CD4-positive, alpha-beta T cell (primary cell): ENCODE data around the gene OPRM1. TPM values are rescaled to one million over a fixed set of nuclear protein-coding genes. Genes with fewer than 3 reads are reported as not detected.

Experiments used
- ATAC-seq: fragments of 200-7000 bp; cut with Tn5 transposase; one replicate; pipeline ENCODE4 v1.10.0; 2022; ENCODE audit warnings: mild to moderate bottlenecking; ENCODE audit not compliant: poor library complexity
- CTCF ChIA-PET: fragments of 350-600 bp; sonication (Branson Sonifier 250); formaldehyde crosslinking; loops from one replicate; lab custom pipeline; 2021; ENCODE audit warnings: antibody characterized with exemption, inconsistent platforms; lab: Charles Lee
- POLR2A ChIA-PET: fragments of 350-600 bp; sonication (Branson Sonifier 250); formaldehyde crosslinking; loops from one replicate; lab custom pipeline; 2021; ENCODE audit warnings: antibody characterized with exemption, inconsistent platforms; lab: Charles Lee
- DNase-seq, 14 experiments: peaks; one replicate each; pipeline ENCODE4 v3.0.0-alpha.2; 2013 to 2020; ENCODE audit warnings: mixed read lengths in 2 of 14
- H3K27ac ChIP-seq, 2 donors: one replicate each; pipeline versions ENCODE4 v1.5.1 to v1.7.0; 2013; ENCODE audit warnings: low read length in 2 of 2, low read depth in 1 of 2, mild to moderate bottlenecking in 1 of 2
- H3K27me3 ChIP-seq, 2 experiments: 1 replicate in 1 of 2; 2 replicates in 1 of 2; pipeline versions ENCODE4 v1.6.1 to v1.7.0; 2013; ENCODE audit warnings: low read length in 2 of 2, control low read depth in 1 of 2, mild to moderate bottlenecking in 1 of 2, moderate library complexity in 1 of 2; ENCODE audit not compliant: insufficient read depth in 2 of 2, control insufficient read depth in 1 of 2
- H3K36me3 ChIP-seq: one replicate; pipeline ENCODE4 v1.6.1; 2013; ENCODE audit warnings: low read length, control low read depth; ENCODE audit not compliant: insufficient read depth
- H3K4me1 ChIP-seq: one replicate; pipeline ENCODE4 v1.6.1; 2013; ENCODE audit warnings: low read length, control low read depth; ENCODE audit not compliant: insufficient read depth
- H3K4me3 ChIP-seq: one replicate; pipeline ENCODE4 v1.5.1; 2013; ENCODE audit warnings: mild to moderate bottlenecking, low read length, moderate library complexity
- H3K9me3 ChIP-seq, 2 experiments: 1 replicate in 1 of 2; 2 replicates in 1 of 2; pipeline versions ENCODE4 v1.6.1 to v1.7.0; 2013; ENCODE audit warnings: low read length in 2 of 2, mild to moderate bottlenecking in 2 of 2, control low read depth in 1 of 2, moderate library complexity in 1 of 2; ENCODE audit not compliant: control insufficient read depth in 1 of 2, insufficient read depth in 1 of 2
- H3K27ac Mint-ChIP-seq: one replicate; pipeline ENCODE4 v1.8.0; 2020; ENCODE audit warnings: mixed read lengths
- H3K27me3 Mint-ChIP-seq: one replicate; pipeline ENCODE4 v1.8.0; 2021; ENCODE audit warnings: mixed read lengths
- H3K36me3 Mint-ChIP-seq: one replicate; pipeline ENCODE4 v1.8.0; 2021; ENCODE audit warnings: low read depth, mixed read lengths
- H3K4me1 Mint-ChIP-seq: one replicate; pipeline ENCODE4 v1.8.0; 2021; ENCODE audit warnings: low read depth, mixed read lengths
- H3K4me3 Mint-ChIP-seq: one replicate; pipeline ENCODE4 v1.8.0; 2020; ENCODE audit warnings: mild to moderate bottlenecking, mixed read lengths
- H3K9me3 Mint-ChIP-seq: one replicate; pipeline ENCODE4 v1.8.0; 2020; ENCODE audit warnings: mixed read lengths
- CTCF ChIP-seq: fragments of 200-600 bp; IDR thresholded peaks from one replicate; pipeline ENCODE4 v1.8.0; 2022; ENCODE audit warnings: antibody characterized with exemption, mild to moderate bottlenecking
- intact Hi-C, 2 experiments: fragments of 100-400 bp; cut with DNase I in 1 of 2; cut with micrococcal nuclease in 1 of 2; formaldehyde crosslinking; loops; one replicate each; pipeline versions ENCODE4 v1.15.1 to v1.9.0; 2023 to 2025; cut with DNase I, micrococcal nuclease
- total RNA-seq, 174 experiments: library from RNA in 2 of 174; stranded (reverse) in 2 of 174; gene quantifications; one replicate each; pipeline ENCODE4 v1.2.3 and lab custom pipeline; 2021 to 2026

OPRM1 gene
- total RNA-seq, 2 experiments from 2014 or later: not detected

GRCh38 chr6:154266560-154267099 lies 227.6 kb downstream of the OPRM1 start:
- Mint-ChIP-seq H3K27me3 (no peaks in the 10 kb centered on the region), H3K9me3 (peaks cover 2% of the 10 kb centered on the region), H3K27ac (peak overlapping the region; percentile 5), H3K4me3 (peak overlapping the region; percentile 9), H3K36me3 (no peaks in the 10 kb centered on the region), H3K4me1 (peaks cover 44% of the 10 kb centered on the region)
- ATAC-seq (no peak), DNase-seq (peak in 3 of 14 experiments; percentile 19 to 38 (median 30))
- CTCF ChIA-PET: interaction anchor here (0.7 to 2.3 kb wide), 3 partner anchors 8 to 95 kb away, joined by 3 to 8 read pairs (median 3); no protein-coding TSS in a partner anchor
- Histone ChIP-seq H3K27ac (no peak overlapping the region), H3K36me3 (no peaks in the 10 kb centered on the region), H3K27me3 (no peaks in the 10 kb centered on the region), H3K4me1 (peaks cover 16% of the 10 kb centered on the region), H3K9me3 (no peaks in the 10 kb centered on the region), H3K4me3 (no peak overlapping the region)
- TF ChIP-seq CTCF: no peak
- POLR2A ChIA-PET: interaction anchor here (0.8 to 3.2 kb wide), 7 partner anchors 10 to 109 kb away, joined by 3 to 27 read pairs (median 5); no protein-coding TSS in a partner anchor
- intact Hi-C loops: no loop called here

GRCh38 chr6:154267508-154268106 lies 228.6 kb downstream of the OPRM1 start:
- H3K27ac Mint-ChIP-seq: no peak overlapping the region
- POLR2A ChIA-PET: interaction anchor here (1.6 to 3.2 kb wide), 3 partner anchors 9 to 110 kb away, joined by 6 to 27 read pairs (median 11); no protein-coding TSS in a partner anchor
- intact Hi-C loops: no loop called here
- H3K4me3 Mint-ChIP-seq: peak overlapping the region; percentile 54
- Histone ChIP-seq H3K27me3 (no peaks in the 10 kb centered on the region), H3K27ac (no peak overlapping the region), H3K4me3 (no peak overlapping the region), H3K4me1 (peaks cover 16% of the 10 kb centered on the region), H3K9me3 (no peaks in the 10 kb centered on the region), H3K36me3 (no peaks in the 10 kb centered on the region)
- peaks cover 45% of the 10 kb centered on the region for H3K4me1 Mint-ChIP-seq
- H3K27me3 Mint-ChIP-seq: no peaks in the 10 kb centered on the region
- H3K9me3 Mint-ChIP-seq: peaks cover 2% of the 10 kb centered on the region
- no peak for TF ChIP-seq CTCF
- CTCF ChIA-PET: interaction anchor here (2.3 kb wide), 1 partner anchor 9 kb away, joined by 8 read pairs; no protein-coding TSS in a partner anchor
- ATAC-seq (no peak), DNase-seq (peak in 2 of 14 experiments; percentile 27 to 36)
- no peaks in the 10 kb centered on the region for H3K36me3 Mint-ChIP-seq

- no peak overlapping the region for H3K4me3 ChIP-seq
- H3K4me1 Mint-ChIP-seq: peaks cover 51% of the 10 kb centered on the region
- H3K27me3 Mint-ChIP-seq: no peaks in the 10 kb centered on the region
- H3K27ac Mint-ChIP-seq: no peak overlapping the region
- H3K27ac ChIP-seq: no peak overlapping the region
- POLR2A ChIA-PET: interaction anchor here (3.2 kb wide), 1 partner anchor 20 kb away, joined by 27 read pairs; no protein-coding TSS in a partner anchor
- H3K36me3 Mint-ChIP-seq: no peaks in the 10 kb centered on the region
- no peaks in the 10 kb centered on the region for H3K36me3 ChIP-seq
- H3K9me3 Mint-ChIP-seq: peaks cover 2% of the 10 kb centered on the region
- H3K27me3 ChIP-seq: no peaks in the 10 kb centered on the region
- DNase-seq: no peak
- no peak for ATAC-seq
- H3K4me3 Mint-ChIP-seq: no peak overlapping the region
- H3K9me3 ChIP-seq: no peaks in the 10 kb centered on the region
- H3K4me1 ChIP-seq: peaks cover 16% of the 10 kb centered on the region
- CTCF ChIA-PET: no interaction called here
- TF ChIP-seq CTCF: no peak
- intact Hi-C loops: no loop called here
Measured at GRCh38 chr6:154268486-154268885, 229.4 kb downstream of the OPRM1 start.
